ENCODE results near the gene PHF21B.
"Not testable (repeated sequence)": the region's sequence is repeated elsewhere in the genome, so short reads cannot be mapped to it uniquely, and the experiment has no call there.

PHF21B gene

GRCh38 chr22:44916281-44917231, 93.2 kb downstream of the PHF21B start:
- DNase-seq, result no peak

- no peak for DNase-seq
Measured at GRCh38 chr22:44915441-44915840, 94.4 kb downstream of the PHF21B start.

DNA sequence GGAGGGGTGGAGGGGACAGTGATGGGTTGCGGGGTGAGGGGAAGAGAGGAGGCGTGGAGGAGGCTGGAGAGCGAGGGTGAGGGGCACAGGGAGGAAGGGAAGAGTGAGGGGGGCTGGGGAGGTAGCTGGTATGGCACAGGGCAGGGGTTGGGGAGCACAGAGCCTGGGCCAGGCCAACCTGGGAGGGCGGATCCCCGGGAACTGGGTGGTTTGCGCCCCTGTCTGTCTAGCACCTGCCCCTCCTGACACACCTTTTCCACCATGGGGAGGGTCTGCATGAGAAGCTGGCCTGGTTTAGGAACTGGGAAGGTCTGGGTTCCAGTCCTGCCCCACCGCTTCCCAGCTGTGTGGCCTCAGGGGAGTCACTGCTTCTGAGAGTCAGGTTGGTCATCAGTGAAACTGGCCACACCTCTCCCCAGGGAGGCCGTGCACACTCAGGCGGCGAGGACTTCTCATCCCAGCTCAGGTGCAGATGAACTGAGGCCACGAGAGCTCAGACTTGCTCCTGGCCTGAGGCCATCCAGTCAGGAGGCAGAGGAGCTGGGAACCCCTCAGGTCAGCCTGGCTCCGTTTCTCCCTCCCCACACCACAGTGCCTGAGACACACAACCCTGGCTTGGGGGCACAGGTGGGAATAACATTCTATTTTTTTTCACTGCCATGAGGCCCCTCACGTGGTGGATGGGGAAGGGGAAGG, 95.6 kb downstream of the PHF21B start:
- no peak for DNase-seq

- DNase-seq, result no peak
Measured at GRCh38 chr22:44913198-44913983, 96.4 kb downstream of the PHF21B start.

DNA sequence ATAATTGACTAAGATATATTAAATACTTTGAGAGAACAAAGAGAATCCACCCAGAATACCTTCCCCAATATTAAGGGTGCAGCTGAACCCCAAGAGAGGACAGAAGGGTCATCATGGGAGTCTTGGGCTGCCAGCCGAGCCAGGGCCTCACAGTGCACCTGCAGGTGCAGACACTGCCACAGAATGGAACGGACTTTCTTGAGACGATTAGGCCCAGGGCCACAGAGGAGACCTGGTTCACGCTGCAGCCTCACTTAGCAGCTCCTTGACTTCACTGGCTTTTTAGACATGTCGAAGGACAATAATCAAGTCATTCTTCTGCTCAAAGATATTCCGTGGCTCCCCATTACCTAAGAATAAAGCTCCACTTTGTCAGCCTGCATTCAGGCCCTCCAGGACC, 100.6 kb downstream of the PHF21B start:
- no peak for DNase-seq

GRCh38 chr22:44907765-44908737, 101.8 kb downstream of the PHF21B start:
- no peak for DNase-seq

- no peak for DNase-seq
Measured at GRCh38 chr22:44906999-44907644, 102.7 kb downstream of the PHF21B start.

DNA sequence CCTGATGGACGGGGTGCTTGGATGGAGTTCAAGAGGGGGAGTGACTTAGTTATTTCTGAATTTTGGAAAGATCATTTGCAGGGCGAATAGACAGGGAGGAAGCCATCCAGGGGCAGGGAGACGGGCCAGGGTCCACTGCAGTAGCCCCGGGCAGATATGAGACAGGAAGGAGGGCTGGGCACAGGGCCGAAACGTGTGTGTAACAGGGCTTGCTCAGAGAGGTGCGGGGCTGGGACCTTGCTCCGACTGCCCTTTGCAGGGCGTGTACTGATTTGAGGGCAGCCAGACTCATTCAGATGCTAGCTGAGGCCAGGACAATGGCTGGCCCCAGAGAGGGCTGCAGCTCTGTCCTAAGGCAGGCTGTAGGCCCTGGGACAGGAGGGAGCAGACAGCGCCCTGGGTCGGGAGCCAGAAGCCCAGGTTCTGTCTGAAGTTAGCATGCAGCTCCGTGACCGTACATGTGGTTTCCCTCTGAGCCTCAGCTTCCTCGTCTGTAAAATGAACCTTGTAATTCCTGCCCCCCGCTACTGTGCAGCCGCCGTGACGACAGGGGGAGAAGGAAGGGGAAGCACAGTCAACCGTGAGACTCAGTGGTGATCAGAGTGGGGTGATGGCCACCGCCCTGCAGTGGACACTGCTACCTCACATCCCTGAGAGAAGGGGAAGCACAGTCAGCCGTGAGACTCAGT, 103.4 kb downstream of the PHF21B start:
- DNase-seq, result no peak

GRCh38 chr22:44904492-44905152, 105.2 kb downstream of the PHF21B start:
- not testable (repeated sequence) for DNase-seq

DNA sequence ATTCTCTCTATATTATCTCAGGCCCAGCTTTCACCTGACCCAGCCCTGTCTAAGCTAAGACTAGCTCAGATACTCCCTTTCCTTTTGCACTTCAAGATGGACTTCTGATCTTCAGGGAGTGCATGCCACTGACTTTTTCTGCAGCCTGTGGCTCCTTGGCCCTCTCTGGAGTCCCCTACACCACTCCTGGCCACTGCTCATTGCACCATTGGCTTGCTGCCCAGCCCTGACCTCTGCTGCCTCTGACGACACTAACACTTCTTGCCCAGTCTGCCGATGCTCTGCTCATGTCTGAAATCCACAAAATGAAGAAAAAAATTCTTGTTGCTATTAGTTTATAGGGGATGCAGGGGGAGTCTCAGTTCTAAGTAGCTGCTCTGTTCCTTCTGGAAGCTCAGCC, 106.6 kb downstream of the PHF21B start:
- DNase-seq, result not testable (repeated sequence)

DNA sequence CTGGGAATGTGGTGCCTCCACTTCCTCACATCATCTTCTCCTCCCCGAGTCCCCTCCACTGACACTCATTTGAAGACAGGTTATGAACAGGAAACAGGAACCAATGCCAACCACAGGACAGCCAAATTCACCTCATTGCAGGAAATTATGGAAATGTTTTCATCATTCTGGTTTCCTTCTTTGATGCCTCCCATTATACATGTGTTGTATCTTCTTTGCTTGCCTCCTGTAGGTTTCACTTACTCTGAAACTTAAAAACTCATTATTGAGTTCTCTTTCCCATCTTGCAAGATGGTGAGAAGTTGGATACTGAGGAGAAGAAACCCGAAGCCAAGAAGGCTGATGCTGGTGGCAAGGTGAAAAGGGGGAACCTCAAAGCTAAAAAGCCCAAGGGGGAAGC, 108.5 kb downstream of the PHF21B start:
- DNase-seq, result no peak

DNA sequence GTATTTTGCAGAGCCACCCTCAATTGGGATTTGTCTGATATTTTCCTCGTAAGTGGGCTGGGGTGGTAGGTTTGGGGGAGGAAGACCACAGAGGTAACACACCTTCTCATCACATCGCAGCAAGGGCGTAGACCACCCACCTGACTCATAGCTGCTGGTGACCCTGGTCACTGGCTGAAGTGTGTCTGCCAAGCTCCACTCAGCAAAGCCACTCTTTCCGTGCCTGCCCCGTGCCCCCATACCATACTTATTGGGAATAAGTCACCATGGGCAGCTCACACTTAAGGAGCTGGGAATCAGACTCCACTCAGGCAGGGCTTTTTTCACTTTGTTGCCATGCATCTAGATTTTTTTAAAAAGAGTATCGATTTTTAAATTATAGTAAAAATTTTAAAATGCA, 111.6 kb downstream of the PHF21B start:
- DNase-seq, result no peak

- no peak for DNase-seq
Measured at GRCh38 chr22:44895296-44896055, 114.3 kb downstream of the PHF21B start.

- DNase-seq, result no peak
Measured at GRCh38 chr22:44894782-44895181, 115.0 kb downstream of the PHF21B start.

DNA sequence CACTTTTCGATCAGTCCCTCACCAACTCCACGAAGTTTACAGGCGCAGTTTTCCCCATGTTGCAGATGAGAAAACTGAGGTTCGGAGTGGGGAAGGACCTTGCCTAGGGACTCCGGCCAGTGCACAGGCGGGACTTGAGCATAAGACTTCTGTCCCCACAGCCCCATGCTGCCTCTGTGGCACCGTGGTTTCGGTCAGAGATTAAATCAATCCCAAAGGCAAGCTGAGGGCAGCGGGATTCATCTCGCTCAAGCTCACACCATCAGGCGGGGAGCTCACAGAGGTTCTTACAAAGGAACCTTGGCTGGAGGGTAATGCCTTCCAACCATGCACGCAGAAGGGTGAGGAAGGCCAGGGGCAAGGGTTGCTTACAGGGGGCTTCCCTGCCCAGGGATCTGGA, 115.5 kb downstream of the PHF21B start:
- no peak for DNase-seq

- no peak for DNase-seq
Measured at GRCh38 chr22:44893731-44894080, 116.1 kb downstream of the PHF21B start.

- no peak for DNase-seq
Measured at GRCh38 chr22:44892803-44893730, 116.7 kb downstream of the PHF21B start.

- DNase-seq, result no peak
Measured at GRCh38 chr22:44892243-44892642, 117.6 kb downstream of the PHF21B start.

- DNase-seq, result no peak
Measured at GRCh38 chr22:44891791-44892190, 118.0 kb downstream of the PHF21B start.

Data from NCI-H748 treated with DMSO at 0.1 percent for 48 hours (cell line).